NCI-H2081 treated with DMSO at 0.1 percent for 48 hours (cell line): ENCODE results near the gene KATNAL2.
"Not testable (repeated sequence)": the region's sequence is repeated elsewhere in the genome, so short reads cannot be mapped to it uniquely, and the experiment has no call there.

Experiments used
- DNase-seq: peaks from one replicate; lab custom pipeline; 2025; lab: John Stamatoyannopoulos, UW

Gene KATNAL2

DNA sequence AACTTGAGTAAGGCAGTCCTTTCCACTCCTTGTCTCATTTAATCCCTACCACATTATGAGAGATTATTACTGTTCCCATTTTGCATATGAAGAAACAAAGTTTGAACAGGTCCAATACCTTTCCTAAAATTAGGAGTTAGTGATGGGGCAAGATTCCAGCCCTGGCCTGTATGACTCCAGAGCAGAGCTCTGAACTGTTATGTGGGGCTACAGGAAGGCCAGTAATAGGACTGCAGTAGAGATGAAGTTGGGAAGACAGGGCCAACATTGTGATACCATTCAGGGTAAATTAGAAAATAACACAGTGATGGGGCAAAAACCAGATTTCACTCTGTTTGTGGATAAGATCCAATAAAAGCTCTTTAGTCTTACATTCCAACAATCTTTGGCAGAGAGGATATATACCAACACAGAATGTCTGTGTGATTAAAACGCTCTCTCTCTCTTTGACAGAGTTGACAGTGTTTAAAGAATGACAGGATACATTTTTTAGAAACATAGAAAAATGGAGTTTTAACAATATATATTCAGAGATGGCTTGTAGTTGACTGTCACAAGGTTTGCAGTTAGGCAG is 22.7 kb downstream of the KATNAL2 start:
- DNase-seq, result no peak

DNA sequence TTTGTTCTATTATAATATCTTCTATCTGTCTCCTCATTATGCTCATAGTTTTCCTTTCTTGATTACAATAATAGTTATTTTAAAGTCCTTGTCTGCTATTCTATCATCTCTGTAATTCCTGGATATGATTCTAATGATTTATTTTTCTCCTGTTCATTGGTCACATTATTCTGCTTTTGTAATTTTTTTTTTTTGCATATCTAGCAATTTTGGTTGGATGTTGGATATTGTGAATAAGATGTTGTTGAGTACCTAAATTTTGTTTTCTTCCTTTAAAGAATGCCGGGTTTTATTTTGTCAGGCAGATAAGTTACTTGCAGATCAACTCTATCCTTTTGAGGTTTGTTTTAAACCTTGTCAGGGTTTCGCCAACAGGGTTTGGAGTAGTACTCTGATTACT is 25.2 kb downstream of the KATNAL2 start:
- DNase-seq, result no peak

DNA sequence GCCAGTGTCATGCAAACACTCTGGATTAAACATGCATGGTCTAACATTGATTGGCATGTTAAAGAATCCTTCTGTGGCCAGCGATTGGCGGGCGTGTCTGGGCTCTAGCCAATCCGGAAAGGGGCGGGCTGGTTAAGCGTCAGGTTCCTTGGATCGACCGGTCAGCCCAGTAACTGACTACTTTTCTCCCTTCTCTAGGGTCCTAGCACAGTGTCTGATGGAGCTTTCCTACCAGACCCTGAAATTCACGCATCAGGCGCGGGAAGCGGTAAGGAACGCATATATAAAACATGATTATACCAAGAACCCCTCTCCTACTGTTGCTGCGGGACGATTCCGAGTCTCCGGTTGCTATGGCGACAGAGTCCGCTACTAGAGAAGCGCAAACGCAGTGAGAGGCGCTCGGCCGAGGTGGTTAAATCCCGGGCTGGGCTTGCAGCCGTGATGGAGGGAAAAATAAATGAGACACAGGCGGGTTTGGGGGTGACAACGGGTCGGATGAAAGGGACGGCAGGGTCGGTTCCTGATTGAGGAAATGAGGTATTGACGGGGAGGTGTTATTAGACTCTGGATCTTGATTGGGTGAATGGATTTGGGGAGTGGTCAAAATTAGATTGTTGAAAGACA is 29.4 kb downstream of the KATNAL2 start:
- peak; percentile 70 for DNase-seq

DNA sequence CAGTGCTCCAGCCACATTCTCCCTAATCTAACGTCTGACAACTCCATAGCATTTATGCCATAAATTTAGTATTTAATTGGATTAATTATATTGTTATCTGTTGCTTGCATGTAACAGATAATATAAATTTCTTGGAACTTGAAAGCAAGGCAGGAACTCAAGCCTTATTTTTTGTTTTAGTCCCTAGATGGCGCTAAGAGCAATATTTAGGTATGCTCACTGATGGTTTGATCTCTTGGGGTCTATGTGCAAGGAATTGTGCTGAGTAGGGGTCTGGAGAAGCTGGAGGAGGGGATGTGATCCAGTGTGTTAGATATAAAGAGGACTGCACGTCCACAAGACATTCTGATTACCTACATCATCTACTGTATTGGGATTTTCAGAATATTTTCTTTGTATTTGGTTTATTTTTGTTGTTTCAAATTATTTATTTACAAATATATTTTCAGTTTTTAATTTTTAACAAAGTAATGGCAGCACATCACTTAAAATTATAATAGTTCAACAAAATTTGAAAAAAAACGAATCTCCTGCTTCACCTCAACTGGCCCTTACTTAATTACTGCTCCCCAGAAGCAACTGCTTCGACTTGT is 32.8 kb downstream of the KATNAL2 start:
- no peak for DNase-seq

DNA sequence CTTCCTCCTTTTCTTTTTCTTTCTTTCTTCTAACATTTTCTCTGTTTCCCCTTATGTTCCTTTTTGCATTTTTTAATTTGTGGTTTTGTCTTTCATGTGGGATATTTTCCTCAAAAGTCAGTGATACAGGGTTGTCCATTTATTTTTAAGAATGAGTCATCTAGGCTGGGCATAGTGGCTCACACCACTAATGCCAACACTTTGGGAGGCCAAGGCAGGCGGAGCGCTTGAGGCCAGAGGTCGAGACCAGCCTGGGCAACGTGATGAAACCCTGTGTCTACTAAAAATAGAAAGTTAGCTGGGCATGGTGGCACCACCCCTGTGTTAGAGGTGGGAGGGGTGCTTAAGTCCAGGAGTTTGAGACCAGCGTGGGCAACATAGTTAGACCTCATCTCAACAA is 35.8 kb downstream of the KATNAL2 start:
- no peak for DNase-seq

DNA sequence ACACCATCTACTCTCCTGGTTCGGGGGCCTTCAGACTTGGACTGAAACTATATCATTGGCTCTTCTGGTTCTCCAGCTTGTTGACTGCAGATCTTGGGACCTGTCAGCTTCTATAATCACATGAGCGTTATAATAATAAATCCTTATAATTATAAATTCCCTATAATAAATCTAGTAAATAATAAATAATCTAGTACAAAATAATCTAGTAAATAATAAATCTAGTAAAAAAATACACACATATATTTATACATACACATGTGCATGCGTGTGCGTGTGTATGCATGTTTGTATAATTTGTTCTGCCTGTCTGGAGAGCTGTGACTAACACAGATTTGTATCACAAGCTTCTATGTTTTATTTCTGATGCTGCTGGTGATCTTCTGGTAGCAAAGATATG is 40.8 kb downstream of the KATNAL2 start:
- no peak for DNase-seq

DNA sequence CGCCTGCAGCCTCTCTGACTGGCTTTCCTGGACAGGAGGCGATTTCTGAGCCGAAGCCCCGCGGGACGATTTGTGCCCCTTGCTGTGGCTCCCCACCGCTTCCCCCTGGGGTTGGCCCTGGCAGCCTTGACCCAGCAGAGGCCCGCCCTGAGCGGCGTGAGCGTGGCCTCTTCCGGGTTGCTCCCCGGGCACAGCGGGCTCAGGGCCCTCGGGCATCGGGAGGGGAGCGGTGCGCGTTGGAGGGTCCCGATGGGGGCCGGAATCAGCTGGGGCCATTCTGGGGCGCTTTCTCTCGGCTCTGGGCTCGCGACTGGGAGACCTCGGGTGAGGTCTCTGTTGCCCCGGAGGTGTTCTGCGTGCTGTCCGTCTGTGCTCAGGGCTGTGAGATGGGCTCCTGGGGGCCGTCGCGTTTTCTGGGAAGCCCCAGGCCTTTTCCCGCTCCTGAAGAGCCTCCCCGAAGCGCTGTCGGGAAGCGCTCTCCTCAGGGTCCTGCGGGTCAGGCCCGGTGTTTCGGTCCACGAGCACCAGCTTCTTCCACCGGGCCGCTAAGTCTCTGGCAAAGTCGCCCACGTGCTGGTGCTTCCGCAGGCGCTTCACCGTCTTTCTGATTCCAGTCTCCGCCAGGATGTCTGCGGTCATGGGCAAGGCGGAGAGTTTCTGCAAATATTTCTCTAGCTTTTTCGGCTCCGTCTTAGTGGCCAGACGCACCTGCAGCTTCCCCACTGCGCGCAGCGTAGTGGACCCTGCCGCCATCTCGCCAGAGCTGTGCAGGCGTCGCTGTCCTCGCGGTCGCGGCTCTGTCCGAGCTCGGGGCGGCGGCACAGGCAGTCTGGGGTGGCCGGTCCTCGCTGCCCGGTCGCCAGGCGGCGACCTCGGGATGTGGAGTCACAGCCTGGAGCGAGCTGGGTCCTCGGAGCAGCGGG is 46.5 kb downstream of the KATNAL2 start:
- DNase-seq, result not testable (repeated sequence)

DNA sequence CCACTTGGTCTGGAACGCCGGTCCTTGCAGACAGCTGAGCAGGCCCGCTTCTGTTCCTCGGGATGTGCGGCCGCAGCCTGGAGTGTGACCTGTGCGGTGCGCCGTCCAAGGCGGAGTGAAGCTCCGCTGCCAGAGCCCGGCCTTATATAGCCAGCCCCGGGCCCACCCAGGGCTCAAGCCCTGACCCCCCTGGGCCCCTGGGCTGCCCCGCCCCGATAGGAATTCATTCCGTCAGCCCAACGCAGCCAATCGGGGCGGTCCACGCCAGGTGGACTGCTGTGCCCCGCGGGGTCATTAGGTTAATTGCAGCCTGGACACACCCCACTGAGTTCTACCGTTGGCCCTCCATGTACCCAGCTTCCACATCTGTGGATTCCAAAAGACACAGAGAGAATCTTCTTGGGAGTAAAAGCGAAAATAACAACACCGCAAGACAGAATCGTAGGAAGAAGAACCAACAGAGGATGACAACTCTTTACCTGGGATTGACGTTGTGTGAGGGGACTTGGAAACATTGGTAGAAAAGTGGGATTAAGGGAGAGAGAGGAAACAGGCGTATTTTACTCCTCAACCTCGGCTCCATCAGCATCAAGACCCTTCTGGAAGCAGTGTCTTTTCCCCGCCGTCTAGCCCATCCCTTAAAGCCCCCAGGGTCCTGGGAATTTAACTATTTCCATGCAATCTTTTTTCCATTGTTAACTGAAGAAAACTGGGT is 47.3 kb downstream of the KATNAL2 start:
- DNase-seq, result not testable (repeated sequence)

DNA sequence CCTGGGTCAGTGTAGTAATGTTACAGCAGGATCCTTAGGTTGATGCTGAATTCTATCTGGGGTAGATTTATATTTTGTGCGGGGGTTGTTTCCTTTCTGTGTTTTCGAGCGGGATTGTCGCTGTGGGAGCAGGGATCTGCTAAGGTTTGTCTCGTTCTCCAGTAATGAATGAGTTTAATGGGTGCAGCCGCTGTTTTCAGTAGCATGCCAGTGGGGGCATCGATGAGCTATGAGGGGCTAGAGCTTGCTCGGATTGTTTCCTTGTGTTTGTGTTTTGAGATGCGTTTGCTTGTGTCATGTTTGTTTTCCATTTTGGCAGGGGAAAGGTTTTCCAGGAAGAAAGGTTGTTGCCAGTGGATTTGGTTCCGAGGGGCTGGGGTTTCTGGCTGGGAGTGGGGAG is 48.9 kb downstream of the KATNAL2 start:
- DNase-seq, result not testable (repeated sequence)

DNA sequence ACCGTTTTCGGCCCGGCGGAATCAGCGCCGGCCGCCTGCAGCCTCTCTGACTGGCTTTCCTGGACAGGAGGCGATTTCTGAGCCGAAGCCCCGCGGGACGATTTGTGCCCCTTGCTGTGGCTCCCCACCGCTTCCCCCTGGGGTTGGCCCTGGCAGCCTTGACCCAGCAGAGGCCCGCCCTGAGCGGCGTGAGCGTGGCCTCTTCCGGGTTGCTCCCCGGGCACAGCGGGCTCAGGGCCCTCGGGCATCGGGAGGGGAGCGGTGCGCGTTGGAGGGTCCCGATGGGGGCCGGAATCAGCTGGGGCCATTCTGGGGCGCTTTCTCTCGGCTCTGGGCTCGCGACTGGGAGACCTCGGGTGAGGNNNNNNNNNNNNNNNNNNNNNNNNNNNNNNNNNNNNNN is 52.1 kb downstream of the KATNAL2 start:
- DNase-seq, result not testable (repeated sequence)

DNA sequence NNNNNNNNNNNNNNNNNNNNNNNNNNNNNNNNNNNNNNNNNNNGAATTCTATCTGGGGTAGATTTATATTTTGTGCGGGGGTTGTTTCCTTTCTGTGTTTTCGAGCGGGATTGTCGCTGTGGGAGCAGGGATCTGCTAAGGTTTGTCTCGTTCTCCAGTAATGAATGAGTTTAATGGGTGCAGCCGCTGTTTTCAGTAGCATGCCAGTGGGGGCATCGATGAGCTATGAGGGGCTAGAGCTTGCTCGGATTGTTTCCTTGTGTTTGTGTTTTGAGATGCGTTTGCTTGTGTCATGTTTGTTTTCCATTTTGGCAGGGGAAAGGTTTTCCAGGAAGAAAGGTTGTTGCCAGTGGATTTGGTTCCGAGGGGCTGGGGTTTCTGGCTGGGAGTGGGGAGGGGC is 102.5 kb downstream of the KATNAL2 start:
- not testable (repeated sequence) for DNase-seq

DNA sequence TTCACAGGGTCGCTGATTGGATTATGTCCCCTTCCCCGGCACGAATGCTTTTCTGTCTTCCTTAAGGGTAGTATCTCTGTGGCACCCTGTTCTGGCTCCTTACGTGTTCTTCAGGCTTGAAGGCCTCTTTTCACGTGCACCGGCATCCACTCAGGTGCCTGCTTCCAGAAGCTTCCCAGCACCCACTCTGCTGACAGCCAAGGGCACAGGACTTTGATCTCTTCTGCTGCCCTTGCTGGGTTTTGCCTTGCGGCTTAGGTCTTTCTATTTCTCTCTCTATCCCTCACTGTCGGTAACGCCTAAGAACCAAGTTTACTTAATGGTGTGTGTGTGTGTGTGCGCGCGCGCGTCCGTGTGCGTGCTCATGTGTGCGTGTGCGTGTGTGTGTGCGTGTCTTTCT is 103.4 kb downstream of the KATNAL2 start:
- not testable (repeated sequence) for DNase-seq

DNA sequence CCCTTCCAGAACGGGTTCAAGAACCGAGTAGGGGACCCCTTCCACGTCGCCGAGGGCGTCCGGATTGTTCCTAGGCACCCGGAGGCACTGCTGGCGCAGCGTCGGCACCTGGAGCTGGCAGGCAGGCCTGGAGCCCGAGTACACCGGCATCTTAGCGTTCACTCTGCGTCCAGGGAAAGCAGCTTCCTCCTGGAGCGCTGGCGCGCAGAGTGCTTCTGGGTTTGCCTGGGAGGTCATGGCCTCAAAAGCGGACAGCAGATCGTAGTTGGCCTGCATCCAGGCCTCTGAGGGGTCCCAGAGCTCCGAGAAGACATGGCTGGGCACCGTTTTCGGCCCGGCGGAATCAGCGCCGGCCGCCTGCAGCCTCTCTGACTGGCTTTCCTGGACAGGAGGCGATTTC is 105.4 kb downstream of the KATNAL2 start:
- DNase-seq, result not testable (repeated sequence)

DNA sequence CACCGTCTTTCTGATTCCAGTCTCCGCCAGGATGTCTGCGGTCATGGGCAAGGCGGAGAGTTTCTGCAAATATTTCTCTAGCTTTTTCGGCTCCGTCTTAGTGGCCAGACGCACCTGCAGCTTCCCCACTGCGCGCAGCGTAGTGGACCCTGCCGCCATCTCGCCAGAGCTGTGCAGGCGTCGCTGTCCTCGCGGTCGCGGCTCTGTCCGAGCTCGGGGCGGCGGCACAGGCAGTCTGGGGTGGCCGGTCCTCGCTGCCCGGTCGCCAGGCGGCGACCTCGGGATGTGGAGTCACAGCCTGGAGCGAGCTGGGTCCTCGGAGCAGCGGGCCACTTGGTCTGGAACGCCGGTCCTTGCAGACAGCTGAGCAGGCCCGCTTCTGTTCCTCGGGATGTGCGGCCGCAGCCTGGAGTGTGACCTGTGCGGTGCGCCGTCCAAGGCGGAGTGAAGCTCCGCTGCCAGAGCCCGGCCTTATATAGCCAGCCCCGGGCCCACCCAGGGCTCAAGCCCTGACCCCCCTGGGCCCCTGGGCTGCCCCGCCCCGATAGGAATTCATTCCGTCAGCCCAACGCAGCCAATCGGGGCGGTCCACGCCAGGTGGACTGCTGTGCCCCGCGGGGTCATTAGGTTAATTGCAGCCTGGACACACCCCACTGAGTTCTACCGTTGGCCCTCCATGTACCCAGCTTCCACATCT is 106.5 kb downstream of the KATNAL2 start:
- not testable (repeated sequence) for DNase-seq

DNA sequence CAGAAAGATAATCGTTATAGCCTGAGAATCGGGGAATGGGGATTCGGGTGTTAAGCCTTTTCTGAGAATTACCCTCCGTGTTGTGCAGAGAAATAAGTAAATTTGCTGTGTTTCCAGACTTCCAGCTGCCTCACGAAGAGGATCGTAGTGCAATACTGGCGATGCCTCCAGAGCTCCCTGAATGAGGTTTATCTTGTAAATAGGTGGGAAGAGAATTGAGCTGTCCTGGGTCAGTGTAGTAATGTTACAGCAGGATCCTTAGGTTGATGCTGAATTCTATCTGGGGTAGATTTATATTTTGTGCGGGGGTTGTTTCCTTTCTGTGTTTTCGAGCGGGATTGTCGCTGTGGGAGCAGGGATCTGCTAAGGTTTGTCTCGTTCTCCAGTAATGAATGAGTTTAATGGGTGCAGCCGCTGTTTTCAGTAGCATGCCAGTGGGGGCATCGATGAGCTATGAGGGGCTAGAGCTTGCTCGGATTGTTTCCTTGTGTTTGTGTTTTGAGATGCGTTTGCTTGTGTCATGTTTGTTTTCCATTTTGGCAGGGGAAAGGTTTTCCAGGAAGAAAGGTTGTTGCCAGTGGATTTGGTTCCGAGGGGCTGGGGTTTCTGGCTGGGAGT is 108.3 kb downstream of the KATNAL2 start:
- DNase-seq, result not testable (repeated sequence)

DNA sequence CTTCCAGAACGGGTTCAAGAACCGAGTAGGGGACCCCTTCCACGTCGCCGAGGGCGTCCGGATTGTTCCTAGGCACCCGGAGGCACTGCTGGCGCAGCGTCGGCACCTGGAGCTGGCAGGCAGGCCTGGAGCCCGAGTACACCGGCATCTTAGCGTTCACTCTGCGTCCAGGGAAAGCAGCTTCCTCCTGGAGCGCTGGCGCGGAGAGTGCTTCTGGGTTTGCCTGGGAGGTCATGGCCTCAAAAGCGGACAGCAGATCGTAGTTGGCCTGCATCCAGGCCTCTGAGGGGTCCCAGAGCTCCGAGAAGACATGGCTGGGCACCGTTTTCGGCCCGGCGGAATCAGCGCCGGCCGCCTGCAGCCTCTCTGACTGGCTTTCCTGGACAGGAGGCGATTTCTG is 111.3 kb downstream of the KATNAL2 start:
- not testable (repeated sequence) for DNase-seq

DNA sequence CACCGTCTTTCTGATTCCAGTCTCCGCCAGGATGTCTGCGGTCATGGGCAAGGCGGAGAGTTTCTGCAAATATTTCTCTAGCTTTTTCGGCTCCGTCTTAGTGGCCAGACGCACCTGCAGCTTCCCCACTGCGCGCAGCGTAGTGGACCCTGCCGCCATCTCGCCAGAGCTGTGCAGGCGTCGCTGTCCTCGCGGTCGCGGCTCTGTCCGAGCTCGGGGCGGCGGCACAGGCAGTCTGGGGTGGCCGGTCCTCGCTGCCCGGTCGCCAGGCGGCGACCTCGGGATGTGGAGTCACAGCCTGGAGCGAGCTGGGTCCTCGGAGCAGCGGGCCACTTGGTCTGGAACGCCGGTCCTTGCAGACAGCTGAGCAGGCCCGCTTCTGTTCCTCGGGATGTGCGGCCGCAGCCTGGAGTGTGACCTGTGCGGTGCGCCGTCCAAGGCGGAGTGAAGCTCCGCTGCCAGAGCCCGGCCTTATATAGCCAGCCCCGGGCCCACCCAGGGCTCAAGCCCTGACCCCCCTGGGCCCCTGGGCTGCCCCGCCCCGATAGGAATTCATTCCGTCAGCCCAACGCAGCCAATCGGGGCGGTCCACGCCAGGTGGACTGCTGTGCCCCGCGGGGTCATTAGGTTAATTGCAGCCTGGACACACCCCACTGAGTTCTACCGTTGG is 112.4 kb downstream of the KATNAL2 start:
- not testable (repeated sequence) for DNase-seq

DNA sequence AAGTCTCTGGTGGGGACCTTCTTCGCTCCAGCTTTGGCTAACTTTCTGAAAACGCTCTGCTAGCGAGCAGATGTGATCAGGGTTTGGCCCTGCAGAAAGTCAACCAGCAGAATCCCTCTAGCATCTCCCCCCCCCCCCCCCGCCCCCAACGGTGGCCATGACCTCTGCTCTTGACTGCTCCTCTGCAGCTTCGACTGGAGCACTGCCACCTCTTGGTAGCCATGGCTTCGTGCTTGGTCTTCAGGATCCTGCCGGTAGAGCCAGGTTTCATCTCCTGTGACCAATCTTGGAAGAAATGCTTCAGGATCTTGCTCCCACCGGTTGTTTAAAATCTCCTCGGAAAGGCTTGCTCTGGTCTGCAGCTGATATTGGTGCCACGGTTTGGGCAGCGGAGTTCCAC is 113.5 kb downstream of the KATNAL2 start:
- not testable (repeated sequence) for DNase-seq

DNA sequence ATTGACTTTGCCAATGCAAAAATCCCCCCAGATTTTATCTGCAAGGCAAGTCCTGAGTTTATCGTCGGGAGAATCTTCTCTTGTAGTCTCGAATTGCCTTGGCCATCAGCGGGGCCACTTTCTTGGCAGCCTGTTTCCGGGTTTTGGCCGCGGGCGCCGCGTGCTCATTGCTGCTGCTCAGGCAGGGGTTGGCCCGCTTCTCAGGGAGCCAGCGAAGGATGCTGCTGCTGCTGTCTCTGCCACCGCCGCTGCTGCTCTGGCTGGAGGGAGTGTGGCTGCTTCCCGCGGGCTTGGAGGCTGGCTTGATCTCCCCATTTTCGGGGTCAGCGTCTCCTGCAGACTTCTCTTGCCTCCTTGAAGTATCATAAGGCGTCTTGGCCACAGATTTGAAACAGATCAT is 115.5 kb downstream of the KATNAL2 start:
- no peak for DNase-seq

DNA sequence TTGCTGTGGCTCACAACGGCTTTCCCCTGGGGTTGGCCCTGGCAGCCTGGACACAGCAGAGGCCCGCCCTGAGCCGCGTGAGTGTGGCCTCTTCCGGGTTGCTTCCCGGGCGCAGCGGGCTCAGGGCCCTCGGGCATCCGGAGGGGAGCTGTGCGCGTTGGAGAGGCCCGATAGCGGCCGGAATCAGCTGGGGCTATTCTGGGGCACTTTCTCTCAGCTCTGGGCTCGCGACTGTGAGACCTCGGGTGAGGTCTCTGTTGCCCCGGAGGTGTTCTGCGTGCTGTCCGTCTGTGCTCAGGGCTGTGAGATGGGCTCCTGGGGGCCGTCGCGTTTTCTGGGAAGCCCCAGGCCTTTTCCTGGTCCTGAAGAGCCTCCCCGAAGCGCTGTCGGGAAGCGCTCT is 117.2 kb downstream of the KATNAL2 start:
- DNase-seq, result not testable (repeated sequence)
